Measurements from ENCODE around the gene CATSPERZ.

GRCh38 chr11:64296236-64296635 is 3.9 kb upstream of the CATSPERZ start:
- TF ChIP-seq CTCF (conservative IDR thresholded peaks at IDR 0.05; ENCODE audit: low read length): no peak
- no peak for TF ChIP-seq EZH2phosphoT487 (IDR thresholded peaks at IDR 0.05; ENCODE audit: borderline replicate concordance)
